GM08714 (cell line): Measurements from ENCODE around the gene RGSL1.
"Not testable (repeated sequence)": the region's sequence is repeated elsewhere in the genome, so short reads cannot be mapped to it uniquely, and the experiment has no call there.

Experiments
- H3K4me3 ChIP-seq: fragments of 200-500 bp; sonication (Bioruptor generic); 2 replicates; pipeline ENCODE4 v1.5.1; 2014; ENCODE audit warnings: mild to moderate bottlenecking, low read length, inconsistent platforms
- ZNF274 ChIP-seq: IDR thresholded peaks from 2 replicates; pipeline ENCODE4 v1.6.1; 2012; ENCODE audit warnings: mild to moderate bottlenecking, low read depth, low read length

Gene RGSL1

DNA sequence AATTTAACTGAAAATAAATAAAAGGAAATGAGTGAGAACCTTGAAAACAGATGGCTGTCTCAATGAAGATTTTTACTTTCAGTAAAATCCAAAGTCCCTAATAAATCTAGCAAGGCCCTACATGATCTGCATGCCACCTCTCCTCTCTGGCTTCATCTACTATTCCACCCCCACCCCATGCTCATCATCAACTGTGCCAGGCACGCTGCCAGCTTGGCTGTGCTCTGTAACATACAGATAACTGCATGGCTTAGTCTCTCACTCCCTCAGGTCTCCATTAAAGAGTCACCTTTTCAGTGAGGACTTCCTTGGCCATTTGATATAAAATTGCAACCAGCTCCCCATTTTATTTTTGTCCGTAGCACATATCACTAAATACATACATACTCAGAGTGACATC is 26.7 kb downstream of the RGSL1 start:
- no peak overlapping the region for H3K4me3 ChIP-seq
- no peak for TF ChIP-seq ZNF274

DNA sequence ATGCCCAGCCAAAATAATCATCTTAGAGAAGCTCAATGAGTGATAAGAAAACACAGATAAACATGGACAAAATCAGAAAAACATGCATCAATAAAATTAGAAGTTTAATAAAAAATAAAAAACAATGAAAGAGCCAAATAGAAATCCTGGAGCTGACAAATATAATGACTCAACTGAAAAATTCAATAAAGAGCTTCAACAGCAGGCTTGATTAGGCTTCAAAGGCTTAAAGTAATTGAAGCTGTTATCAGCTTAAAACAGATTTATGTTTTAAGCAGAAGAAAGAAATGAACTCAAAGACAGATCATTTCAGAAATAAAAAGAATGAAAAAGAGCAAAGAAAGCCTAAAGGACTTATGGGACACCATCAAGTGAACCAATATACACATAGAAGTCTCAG is 28.3 kb downstream of the RGSL1 start:
- TF ChIP-seq ZNF274: no peak
- no peak overlapping the region for H3K4me3 ChIP-seq

DNA sequence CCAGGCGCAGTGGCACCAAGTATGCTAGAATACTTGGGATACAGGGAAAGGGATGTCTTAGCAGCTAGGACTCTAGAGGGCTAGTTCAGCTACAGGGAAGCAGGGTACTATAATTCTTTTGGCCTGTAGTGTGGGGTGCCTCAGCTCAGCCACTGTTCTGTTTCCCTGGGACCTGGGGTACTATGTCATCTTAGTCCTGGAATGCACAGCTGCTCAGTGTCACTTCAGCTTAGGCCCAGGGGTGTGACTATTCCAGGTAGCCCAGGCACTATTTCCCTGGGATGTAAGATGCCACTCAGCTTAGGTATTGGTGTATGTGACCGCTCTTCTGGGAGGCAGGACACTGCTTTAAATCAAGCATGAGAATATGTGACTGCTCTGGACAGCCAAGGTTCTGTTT is 34.1 kb downstream of the RGSL1 start:
- no peak for TF ChIP-seq ZNF274
- H3K4me3 ChIP-seq: no peak overlapping the region

DNA sequence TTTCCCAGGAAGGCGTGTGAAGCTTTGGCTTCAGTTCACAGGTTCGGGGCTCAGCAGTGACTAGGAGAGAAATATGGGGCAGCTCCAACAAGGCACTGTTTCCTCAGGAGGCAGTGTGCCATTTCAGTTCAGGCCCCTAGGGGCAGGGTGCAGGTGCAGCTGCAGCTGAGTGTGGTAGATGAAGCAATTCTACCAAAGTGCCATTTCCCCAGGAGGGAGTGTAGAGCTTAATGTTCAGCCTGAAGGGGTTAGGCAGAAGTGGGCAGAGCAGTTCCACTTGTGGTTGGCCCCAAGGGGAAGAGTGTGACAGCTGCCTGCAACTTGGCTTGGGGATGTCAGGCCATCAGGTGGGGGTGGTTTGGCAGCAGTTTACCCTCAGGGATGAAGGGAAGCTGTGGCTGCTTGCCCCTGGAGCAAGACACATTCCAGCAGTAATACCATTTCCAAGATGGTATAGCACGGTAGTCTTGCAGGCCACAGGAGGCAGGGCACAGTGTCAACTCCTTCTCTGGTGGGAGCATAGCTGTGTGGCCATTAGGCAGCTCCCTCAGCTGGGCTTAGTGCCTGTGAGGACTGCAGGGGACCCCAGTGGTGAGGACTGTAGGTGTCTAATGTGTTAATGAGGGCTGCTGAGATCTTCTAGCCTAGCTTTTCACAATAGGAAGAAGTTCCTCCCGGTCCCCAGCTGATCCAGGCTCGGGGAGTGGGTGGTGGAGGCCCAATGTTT is 34.7 kb downstream of the RGSL1 start:
- no peak overlapping the region for H3K4me3 ChIP-seq
- TF ChIP-seq ZNF274: no peak

DNA sequence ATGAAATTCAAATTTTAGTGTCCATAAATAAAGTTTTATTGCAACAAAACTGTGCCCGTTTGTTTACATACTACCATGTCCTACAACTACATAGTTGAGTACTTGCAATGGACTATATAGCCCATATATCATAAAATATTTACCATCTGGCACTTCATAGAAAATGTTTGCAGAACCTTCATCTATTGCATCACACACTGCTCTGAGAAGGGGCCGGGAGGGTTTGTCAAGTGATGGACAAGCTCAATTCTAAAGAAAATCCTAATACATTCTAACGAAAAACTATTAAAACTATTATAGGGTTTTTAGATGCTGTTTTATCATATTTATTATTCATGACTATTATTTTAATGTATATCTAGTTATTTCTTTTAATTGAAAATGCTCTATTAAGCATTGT is 35.9 kb downstream of the RGSL1 start:
- no peak overlapping the region for H3K4me3 ChIP-seq
- TF ChIP-seq ZNF274: no peak

DNA sequence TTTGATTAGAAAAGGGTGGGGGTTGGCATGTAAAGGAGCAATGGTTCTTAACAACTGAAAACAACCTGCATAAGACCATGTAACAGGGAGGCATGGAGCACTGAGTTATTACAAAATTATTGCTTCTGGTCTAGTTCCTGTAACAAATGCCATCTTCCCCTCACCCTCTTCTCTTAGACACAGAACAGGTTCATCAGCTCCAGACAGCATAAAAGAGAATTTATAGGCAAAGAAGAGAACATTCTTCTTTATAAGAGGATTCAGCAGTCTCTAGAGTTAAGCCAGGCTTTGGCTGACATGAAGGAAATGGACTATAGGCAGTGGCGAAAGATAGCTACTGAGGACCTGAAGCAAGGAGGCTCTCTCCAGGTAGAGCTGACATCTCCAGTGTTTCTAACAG is 38.9 kb downstream of the RGSL1 start:
- no peak overlapping the region for H3K4me3 ChIP-seq
- no peak for TF ChIP-seq ZNF274

DNA sequence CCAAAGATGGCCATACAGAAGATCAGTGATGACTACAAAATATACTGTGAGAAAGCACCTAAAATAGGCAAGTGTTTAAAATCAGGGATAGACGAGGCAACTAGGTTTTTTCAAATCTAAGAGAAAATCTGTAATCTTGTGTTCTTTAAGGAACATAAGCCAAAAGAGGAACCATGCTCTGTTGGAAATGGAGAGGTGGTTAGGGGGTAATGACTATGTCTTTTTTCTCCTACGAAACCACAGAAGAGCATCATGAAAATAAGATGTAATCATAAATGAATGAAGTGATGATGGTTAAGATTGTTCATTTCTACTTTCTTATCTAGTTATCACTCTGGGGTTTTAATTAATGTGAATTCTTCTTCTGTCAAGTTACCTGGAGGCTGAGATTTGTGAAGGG is 43.1 kb downstream of the RGSL1 start:
- TF ChIP-seq ZNF274: no peak
- no peak overlapping the region for H3K4me3 ChIP-seq

DNA sequence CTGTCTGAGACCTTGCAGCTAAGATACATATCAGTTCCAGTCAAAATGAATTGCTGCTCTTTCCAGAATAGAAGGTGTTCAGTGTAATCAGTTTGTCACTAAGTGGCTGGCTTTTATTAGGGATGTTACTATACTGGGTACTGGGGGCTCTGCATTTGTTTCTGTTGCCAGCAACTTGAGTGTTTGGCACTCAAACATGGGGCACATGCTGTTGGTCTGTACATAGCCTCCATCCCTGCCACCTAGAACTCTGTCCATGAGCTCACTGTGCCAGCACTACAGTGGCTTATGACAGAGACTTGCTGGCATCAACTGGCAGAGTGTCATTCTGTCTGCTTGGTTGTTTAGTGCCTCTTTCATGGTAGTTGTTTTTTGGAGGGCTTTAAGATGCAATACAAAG is 45.1 kb downstream of the RGSL1 start:
- H3K4me3 ChIP-seq: no peak overlapping the region
- TF ChIP-seq ZNF274: no peak

DNA sequence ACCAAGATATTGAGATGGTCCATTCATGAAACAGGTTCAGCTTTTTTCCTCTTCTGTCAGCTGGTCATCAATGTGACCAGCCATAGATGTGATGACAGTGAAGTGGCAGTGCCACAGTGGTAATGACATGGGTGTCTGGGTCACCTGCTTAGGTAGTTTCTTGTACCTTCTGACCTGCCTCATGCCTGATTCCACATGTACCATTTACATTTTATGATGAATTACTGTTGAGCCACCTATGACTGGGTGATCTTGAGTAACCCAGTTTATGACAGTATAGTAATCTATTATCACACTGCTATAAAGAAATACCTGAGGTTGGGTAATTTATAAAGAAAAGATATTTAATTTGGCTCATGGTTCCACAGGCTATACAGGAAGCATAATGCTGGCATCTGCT is 45.7 kb downstream of the RGSL1 start:
- no peak overlapping the region for H3K4me3 ChIP-seq
- TF ChIP-seq ZNF274: no peak

DNA sequence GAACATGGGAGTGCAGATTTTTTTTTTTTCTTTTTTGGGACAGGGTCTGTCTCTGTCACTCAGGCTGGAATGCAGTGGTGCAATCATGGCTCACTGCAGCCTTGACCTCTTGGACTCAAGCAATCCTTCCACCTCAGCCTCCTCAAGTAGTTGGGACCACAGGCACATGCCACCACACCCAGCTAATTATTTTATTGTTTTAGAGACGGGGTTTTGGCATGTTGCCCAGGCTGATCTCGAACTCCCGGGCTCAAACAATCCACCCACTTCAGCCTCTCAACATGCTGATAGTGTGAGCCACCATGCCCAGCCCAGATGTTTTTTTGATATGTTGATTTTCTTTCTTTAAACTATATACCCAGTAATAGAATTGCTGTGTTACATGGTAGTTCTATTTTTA is 57.7 kb downstream of the RGSL1 start:
- no peak for TF ChIP-seq ZNF274
- no peak overlapping the region for H3K4me3 ChIP-seq

DNA sequence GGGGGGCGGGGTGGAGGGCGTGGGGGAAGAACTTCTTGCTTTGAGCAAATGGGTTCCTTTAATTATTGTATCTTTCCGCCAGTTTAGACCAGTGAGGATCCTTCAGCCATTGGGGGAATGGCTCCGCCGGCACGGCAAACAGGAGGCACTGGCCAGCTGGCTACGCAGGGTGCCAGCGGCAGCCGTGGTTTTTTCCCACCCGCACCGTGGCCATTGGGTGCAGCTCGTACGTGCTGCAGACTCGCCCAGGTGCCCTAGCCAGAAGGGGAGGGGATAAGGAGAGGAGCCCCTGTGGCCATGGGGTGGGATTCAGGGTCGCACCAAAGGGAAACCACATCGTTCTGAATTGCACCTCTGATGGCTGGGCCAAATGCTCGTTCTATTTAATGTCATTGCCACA is 65.6 kb downstream of the RGSL1 start:
- TF ChIP-seq ZNF274: no peak

DNA sequence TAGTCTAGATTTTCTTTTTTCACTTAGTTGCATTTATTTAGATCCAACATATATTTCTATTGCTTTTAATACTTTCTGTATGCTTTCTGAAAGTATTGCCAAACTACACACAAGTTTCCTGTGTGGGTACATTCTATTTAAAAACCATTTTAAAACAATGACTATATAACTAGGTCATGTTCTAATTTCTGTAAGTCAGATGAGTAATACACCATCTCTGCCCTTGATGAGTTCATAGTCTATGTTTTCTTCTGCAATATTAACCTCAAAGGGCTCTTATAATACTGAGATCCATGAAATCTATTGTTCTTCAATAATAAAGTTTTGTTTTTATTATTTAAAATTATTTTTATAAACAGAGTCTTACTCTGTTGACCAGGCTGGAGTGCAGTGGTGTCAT is 70.8 kb downstream of the RGSL1 start:
- no peak overlapping the region for H3K4me3 ChIP-seq
- no peak for TF ChIP-seq ZNF274

More for the DNA sequence above, 65.6 kb downstream of the RGSL1 start:
- H3K4me3 ChIP-seq: no peak overlapping the region

DNA sequence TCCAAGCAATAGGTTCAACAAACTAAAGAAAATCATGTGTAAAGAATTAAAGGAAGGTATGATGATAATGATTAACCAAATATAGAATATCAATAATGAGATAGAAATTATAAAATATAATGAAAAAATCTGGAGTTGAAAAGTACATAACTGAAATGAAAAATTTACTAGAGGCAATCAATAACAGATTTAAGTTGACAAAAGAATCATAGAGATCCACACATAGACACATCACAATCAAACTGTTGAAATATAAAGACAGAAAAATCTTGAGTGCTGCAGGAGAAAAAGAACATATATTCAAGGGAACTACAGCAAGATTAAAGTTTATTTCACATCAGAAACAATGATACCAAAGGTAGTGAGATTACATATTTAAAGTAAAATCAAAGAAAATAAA is 75.4 kb downstream of the RGSL1 start:
- H3K4me3 ChIP-seq: no peak overlapping the region
- TF ChIP-seq ZNF274: no peak

DNA sequence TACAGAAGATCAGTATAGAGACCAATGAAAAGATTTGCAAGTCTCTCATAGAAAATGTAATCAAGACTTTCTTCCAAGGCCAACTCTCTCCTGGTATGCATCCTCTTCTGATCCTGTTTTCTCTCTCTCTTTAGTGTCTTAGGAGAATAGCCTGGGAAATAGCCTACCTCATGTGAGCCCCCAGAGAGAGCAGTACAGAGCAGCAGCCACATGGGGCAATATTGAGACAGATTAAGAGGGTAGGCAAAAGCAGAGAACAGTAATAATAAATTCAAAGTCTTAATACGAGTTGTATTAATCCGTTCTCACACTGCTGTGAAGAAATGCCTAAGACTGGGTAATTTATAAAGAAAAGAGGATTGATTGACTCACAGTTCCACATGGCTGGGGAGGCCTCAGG is 77.7 kb downstream of the RGSL1 start:
- no peak for TF ChIP-seq ZNF274
- no peak overlapping the region for H3K4me3 ChIP-seq

DNA sequence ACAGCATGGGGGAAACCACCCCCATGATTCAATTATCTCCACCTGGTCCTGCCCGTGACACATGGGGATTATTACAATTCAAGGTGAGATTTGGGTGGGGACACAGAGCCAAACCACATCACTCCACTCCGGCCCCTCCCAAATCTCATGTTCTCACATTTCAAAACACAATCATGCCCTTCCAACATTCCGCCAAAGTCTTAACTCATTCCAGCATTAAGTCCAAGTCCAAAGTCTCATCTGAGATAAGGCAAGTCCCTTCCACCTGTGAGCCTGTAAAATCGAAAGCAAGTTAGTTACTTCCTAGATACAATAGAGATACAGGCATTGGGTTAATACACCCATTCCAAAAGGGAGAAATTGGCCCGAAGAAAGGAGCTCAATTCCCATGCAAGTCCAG is 78.3 kb downstream of the RGSL1 start:
- H3K4me3 ChIP-seq: not testable (repeated sequence)

DNA sequence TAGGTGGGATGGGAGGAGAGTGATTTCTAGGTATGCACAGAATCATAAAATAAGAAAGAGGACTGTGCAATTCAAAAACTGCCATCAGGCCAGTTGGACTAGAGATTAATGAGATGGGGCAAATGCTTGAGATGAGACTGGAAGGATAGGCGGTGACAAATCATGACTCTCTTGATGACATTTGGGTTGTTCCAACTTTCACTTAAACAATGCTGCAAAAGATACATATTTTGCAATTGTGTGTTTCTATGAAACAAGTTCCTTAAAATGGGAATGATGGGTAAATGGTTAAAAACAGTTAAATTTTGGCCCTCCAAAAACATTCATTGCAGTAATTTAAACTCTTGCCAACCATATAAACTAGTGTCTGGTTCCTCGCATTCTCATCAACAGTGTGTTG is 84.0 kb downstream of the RGSL1 start:
- no peak for TF ChIP-seq ZNF274

More for the DNA sequence above, 84.0 kb downstream of the RGSL1 start:
- no peak overlapping the region for H3K4me3 ChIP-seq
